Activated CD8-positive, alpha-beta memory T cell treated with anti-CD3 and anti-CD28 coated beads, Interleukin-2, amount 50 U/mL, for 48 hours (primary cell): ENCODE data around the gene SAP25.
A peak's percentile ranks its signal among the peaks of the same experiment; 100 is the strongest.

ENCODE experiments used
- DNase-seq: peaks from one replicate; pipeline ENCODE4 v3.0.0-alpha.2; 2020

Gene SAP25

GRCh38 chr7:100591596-100591995, 17.9 kb upstream of the SAP25 start:
- no peak for DNase-seq

- DNase-seq: no peak
Measured at GRCh38 chr7:100590077-100590737, 16.5 kb upstream of the SAP25 start.

GRCh38 chr7:100589341-100589947, 15.7 kb upstream of the SAP25 start:
- no peak for DNase-seq

DNA sequence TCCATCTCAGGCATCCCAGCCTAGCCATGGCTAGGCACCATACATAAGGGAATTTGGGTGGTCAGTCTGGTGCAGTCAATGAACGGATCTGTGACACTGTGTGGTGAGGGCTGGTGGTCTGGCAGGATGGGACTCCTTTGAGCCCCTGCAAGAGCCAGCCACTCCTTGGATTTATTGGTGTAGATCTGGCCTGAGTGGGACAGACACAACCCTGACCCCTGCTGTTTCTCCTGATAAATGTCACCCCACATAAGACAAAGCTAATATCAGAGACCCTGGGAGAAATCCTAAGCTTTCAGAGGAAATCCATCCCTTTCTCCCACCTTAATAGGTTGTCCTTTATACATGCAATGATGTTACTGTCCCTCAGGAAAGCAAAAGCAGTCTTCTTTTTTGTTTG, 14.7 kb upstream of the SAP25 start:
- no peak for DNase-seq

GRCh38 chr7:100586266-100587025, 12.7 kb upstream of the SAP25 start, which contains the start of gene FBXO24:
FBXO24 (plus strand) TSS chr7:100586328; CDS start chr7:100586626, 298 bp downstream.
- peak; percentile 97 for DNase-seq

GRCh38 chr7:100585511-100586265, 12.0 kb upstream of the SAP25 start, which contains the start of gene LRCH4:
LRCH4 (minus strand) TSS chr7:100586129; CDS start chr7:100586100, 29 bp downstream.
- DNase-seq: peak; percentile 83

GRCh38 chr7:100584683-100585510, 11.2 kb upstream of the SAP25 start:
- DNase-seq: no peak

- DNase-seq: no peak
Measured at GRCh38 chr7:100584054-100584682, 10.5 kb upstream of the SAP25 start.

- peak; percentile 82 for DNase-seq
Measured at GRCh38 chr7:100583132-100584053, 9.7 kb upstream of the SAP25 start.

DNA sequence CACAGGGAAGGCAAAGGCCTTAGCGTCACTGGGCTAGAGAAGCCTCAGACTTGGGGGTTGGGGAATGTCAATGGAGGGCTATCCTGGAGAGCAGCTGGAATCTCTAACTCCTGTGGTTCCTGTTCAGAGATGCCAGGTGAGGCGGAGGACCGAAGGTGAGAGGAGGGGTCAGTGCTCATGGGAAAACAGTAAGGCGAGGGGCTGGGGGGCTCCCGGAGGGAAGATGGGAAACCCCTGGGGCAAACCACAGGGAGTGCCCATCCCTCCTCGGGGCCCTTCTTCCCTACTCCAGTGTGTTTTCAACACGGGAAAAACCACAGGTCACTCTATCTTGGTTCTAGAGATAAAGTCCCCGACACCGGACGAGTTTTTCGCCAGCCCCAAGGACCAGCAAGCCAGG, 8.9 kb upstream of the SAP25 start:
- DNase-seq: no peak

DNA sequence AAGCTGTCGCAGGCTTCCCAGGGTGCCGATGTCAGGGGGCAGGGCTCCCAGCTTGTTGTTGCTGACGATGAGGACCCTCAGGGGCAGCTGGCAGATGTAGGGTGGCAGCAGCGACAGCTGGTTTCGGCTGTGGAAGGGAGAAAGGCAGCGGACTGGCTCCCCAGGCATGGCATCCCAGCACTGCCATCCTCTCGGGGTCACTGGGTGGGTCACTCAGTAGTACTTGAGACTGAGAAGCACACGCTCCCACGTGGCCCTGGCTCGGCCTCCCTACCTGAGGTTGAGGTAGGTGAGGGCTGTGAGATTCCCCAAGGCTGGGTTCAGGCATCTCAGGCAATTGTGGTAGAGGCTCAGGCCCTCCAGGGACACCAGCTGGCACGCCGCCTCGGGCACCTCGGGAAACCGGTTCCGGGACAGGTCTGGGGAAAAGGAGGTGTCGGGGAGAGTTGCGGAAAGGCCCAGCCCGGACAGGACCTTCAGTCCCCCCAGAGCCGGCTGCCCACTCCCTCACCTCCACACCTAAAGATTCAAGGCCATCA, 8.4 kb upstream of the SAP25 start:
- DNase-seq: no peak

DNA sequence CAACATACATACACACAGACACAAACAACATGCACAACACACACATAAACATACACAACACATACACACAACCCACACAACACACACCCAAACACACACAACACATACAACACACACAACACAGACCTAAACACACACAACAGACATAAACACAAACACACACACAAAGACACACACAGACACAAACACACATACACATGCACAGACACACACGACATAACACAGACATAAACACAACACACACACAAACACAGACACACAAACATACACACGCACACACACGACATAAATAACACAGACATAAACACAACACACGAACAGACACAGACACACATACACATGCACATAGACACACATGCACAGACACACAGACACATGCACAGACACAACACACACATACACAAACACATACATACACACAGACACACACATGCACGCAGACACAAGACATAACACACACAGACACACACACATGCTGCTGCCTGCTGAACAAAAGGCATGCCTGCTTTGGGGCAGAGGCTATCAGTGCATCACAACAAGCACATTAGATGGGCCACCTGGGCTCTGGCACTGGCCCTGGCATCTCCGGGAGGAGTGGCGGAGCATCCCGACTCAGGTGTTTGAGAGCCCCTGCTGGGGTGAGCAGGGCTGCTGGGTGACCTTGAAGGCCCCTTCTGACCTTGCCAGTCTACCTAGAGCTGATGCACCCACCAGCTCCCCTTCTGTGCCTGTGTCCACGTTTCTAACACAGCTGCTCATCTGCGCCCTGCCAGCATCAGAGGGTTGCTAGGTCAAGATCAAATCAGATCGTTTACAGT, 7.0 kb upstream of the SAP25 start:
- DNase-seq: no peak

DNA sequence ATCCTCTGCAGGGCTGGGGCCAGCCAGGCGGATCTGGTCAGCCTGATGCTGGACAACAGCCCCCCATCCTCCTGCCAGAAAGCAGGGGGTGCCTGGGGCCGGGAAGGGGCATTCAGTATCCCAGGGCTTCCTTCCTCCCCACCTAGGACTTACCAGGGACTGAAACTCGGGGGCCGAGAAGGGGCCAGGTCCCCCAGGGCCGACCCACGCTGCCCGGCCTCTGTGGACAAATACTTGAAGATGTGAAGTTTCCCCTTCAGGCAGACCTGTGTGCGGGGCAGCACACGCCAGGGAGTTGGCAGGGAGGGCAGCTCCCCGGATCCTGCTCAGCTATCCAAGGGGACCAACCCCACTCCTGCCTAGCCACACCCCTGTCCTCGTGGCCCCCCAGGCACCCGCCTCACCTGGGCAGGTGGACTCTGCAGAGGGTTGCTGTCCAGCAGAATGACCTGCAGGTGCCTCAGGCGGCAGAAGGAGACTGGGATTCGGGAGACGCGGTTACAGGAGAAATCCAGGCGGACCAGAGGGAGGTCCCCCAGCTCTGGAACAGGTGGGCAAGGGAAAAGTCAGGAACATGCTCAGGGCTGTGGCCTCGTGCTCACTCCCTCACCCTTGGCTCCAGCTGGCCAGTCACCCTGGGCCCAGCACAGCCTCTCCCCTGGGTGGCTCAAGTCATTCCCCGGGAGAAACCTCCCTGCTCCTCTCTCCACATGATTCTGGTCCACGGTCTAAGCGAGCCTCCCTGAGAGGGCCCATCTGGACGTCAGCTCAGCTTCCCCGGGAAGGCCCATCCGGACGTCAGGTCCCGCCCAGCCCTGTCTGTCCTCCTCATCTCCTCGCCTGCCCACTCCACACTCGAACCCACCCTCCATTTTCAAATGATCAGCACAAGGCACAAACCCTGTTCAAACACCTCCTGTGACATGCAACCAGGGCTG, 4.8 kb upstream of the SAP25 start:
- no peak for DNase-seq

- no peak for DNase-seq
Measured at GRCh38 chr7:100577507-100577906, 3.8 kb upstream of the SAP25 start.

- DNase-seq: no peak
Measured at GRCh38 chr7:100577103-100577502, 3.4 kb upstream of the SAP25 start.

- DNase-seq: no peak
Measured at GRCh38 chr7:100576384-100576993, 2.8 kb upstream of the SAP25 start.

GRCh38 chr7:100575746-100576383, 2.2 kb upstream of the SAP25 start:
- DNase-seq: no peak
